Measurements from ENCODE around the gene VSNL1.

DNA sequence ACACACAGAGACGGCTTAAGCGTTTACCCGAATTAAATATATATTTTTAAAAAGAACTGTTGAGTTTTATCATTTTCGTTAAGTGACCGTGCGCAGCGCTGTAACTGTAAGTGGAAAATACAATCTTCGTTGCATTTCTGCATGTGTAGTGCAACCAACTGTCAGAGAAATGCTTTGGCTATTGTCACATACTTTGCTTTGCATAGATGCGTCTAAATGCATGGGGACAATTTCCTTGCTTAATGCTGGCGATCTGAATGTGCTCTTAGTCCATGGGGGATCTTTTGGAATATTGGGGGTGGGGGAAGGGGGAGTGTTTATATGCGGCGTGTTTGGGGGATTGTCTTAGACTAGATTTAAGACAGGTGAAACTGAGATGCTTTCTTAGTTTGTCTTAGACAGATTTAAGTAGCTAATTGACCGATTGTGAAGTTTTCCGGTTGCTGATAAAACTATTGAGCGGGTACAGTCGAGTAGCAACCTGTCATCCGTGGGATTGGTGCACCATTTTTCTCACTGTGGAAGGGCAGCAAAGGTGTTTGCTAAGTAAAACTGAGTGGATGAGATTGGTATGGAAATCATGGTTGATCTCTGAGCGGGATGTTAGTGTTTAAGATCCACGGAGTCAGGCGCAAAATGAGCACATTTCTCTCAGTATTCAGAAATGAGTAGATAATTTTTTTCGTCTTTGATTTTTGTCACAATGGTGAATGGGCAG is 476 bp downstream of the VSNL1 start:
- TF ChIP-seq L3MBTL2 (conservative IDR thresholded peaks at IDR 0.05) = 0 out of 2 replicates have a peak, but pooled peaks have one; percentile 4
- TF ChIP-seq, protein P1, sequence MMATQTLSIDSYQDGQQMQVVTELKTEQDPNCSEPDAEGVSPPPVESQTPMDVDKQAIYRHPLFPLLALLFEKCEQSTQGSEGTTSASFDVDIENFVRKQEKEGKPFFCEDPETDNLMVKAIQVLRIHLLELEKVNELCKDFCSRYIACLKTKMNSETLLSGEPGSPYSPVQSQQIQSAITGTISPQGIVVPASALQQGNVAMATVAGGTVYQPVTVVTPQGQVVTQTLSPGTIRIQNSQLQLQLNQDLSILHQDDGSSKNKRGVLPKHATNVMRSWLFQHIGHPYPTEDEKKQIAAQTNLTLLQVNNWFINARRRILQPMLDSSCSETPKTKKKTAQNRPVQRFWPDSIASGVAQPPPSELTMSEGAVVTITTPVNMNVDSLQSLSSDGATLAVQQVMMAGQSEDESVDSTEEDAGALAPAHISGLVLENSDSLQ (IDR thresholded peaks at IDR 0.05) = no peak
- no peak for TF ChIP-seq BHLHE40 (IDR thresholded peaks at IDR 0.05; ENCODE audit: borderline replicate concordance)
- no peak for TF ChIP-seq SUZ12 (IDR thresholded peaks at IDR 0.05)
- no peak for TF ChIP-seq HDGF (IDR thresholded peaks at IDR 0.05; ENCODE audit: borderline replicate concordance)
- no peak for TF ChIP-seq SP1 (IDR thresholded peaks at IDR 0.05)
- no peak for TF ChIP-seq FOXA1 (IDR thresholded peaks at IDR 0.05)
